OCI-LY1 (cell line): ENCODE results near the gene BICD2.

Source experiments
- H2AFZ ChIP-seq: fragments of 200-600 bp; sonication (generic), shearing (Covaris generic); 2 replicates; pipeline ENCODE4 v1.6.0; 2014; ENCODE audit warnings: antibody characterized with exemption, mild to moderate bottlenecking, low read length
- H3F3A ChIP-seq: fragments of 200-600 bp; sonication (generic), shearing (Covaris generic); 2 replicates; pipeline ENCODE4 v1.6.0; 2014; ENCODE audit warnings: mild to moderate bottlenecking, antibody characterized with exemption, low read length, moderate library complexity; ENCODE audit not compliant: insufficient read depth
- H3K27ac ChIP-seq: fragments of 200-600 bp; sonication (generic); 2 replicates; pipeline ENCODE4 v1.5.1; 2014; ENCODE audit warnings: low read length, mixed run types, mild to moderate bottlenecking, low read depth; ENCODE audit not compliant: poor library complexity, severe bottlenecking
- H3K27me3 ChIP-seq: fragments of 200-600 bp; sonication (generic); 2 replicates; pipeline ENCODE4 v1.6.0; 2014; ENCODE audit warnings: antibody characterized with exemption, mild to moderate bottlenecking, low read length, moderate library complexity; ENCODE audit not compliant: insufficient read depth
- H3K36me3 ChIP-seq: fragments of 200-600 bp; sonication (generic); 2 replicates; pipeline ENCODE4 v1.6.1; 2014; ENCODE audit warnings: mild to moderate bottlenecking, antibody characterized with exemption, low read length, moderate library complexity, mixed read lengths; ENCODE audit not compliant: insufficient read depth
- H3K4me1 ChIP-seq: fragments of 200-600 bp; sonication (generic); 2 replicates; pipeline ENCODE4 v1.5.1; 2014; ENCODE audit warnings: mild to moderate bottlenecking, low read length, moderate library complexity; ENCODE audit not compliant: insufficient read depth, severe bottlenecking
- H3K4me2 ChIP-seq: fragments of 200-600 bp; sonication (generic), shearing (Covaris generic); 2 replicates; pipeline ENCODE4 v1.6.1; 2014; ENCODE audit warnings: low read length
- H3K4me3 ChIP-seq: fragments of 200-600 bp; sonication (generic); 2 replicates; pipeline ENCODE4 v1.5.1; 2014; ENCODE audit warnings: low read length, low read depth, mild to moderate bottlenecking, mixed read lengths; ENCODE audit not compliant: poor library complexity, severe bottlenecking
- H3K79me2 ChIP-seq: fragments of 200-600 bp; shearing (Covaris generic); 2 replicates; pipeline ENCODE4 v1.6.1; 2016; ENCODE audit warnings: mixed run types, low read length, mixed read lengths; ENCODE audit not compliant: insufficient read depth
- H3K9ac ChIP-seq: fragments of 200-600 bp; sonication (generic), shearing (Covaris generic); 2 replicates; pipeline ENCODE4 v1.6.1; 2014; ENCODE audit warnings: mild to moderate bottlenecking, low read length, mixed read lengths
- H3K9me2 ChIP-seq: fragments of 200-600 bp; sonication (generic), shearing (Covaris generic); 2 replicates; pipeline ENCODE4 v1.6.1; 2014; ENCODE audit warnings: low read depth, mild to moderate bottlenecking, low read length, mixed read lengths
- H3K9me3 ChIP-seq: fragments of 200-600 bp; shearing (Covaris generic); 2 replicates; pipeline ENCODE4 v1.6.1; 2014; ENCODE audit warnings: low read length, mixed read lengths
- H4K20me1 ChIP-seq: fragments of 200-600 bp; sonication (generic), shearing (Covaris generic); 2 replicates; pipeline ENCODE4 v1.6.0; 2016; ENCODE audit warnings: mild to moderate bottlenecking, low read length; ENCODE audit not compliant: insufficient read depth
- EZH2 ChIP-seq: fragments of 200-600 bp; sonication (generic), shearing (Covaris generic); IDR thresholded peaks from 2 replicates; pipeline ENCODE4 v1.8.0; 2017; ENCODE audit warnings: borderline replicate concordance, mixed run types, mild to moderate bottlenecking, antibody characterized with exemption, low read length, moderate library complexity, mixed read lengths
- TF ChIP-seq, protein P1 (sequence below): fragments of 200-600 bp; sonication (generic), shearing (Covaris generic); IDR thresholded peaks from 2 replicates; pipeline ENCODE4 v1.5.1; 2017; ENCODE audit warnings: mild to moderate bottlenecking, antibody characterized with exemption, low read length, moderate library complexity, mixed read lengths

BICD2 gene

GRCh38 chr9:92756792-92757191 is 7.8 kb downstream of the BICD2 start:
- Histone ChIP-seq H3F3A (no peaks in the 10 kb centered on the region), H3K79me2 (peaks cover 70% of the 10 kb centered on the region), H3K9me3 (no peaks in the 10 kb centered on the region), H3K9me2 (no peaks in the 10 kb centered on the region), H3K4me3 (peak overlapping the region; percentile 35), H4K20me1 (no peaks in the 10 kb centered on the region), H3K4me1 (peaks cover 70% of the 10 kb centered on the region), H3K36me3 (0 out of 2 replicates have a peak, but pooled peaks cover 3% of the 10 kb centered on the region), H3K4me2 (peak overlapping the region; percentile 69), H3K9ac (peak overlapping the region; percentile 55; the same call in 1 of the 2 replicates), H3K27me3 (no peaks in the 10 kb centered on the region), H3K27ac (peak overlapping the region; percentile 96), H2AFZ (no peak overlapping the region)
- TF ChIP-seq, protein P1, sequence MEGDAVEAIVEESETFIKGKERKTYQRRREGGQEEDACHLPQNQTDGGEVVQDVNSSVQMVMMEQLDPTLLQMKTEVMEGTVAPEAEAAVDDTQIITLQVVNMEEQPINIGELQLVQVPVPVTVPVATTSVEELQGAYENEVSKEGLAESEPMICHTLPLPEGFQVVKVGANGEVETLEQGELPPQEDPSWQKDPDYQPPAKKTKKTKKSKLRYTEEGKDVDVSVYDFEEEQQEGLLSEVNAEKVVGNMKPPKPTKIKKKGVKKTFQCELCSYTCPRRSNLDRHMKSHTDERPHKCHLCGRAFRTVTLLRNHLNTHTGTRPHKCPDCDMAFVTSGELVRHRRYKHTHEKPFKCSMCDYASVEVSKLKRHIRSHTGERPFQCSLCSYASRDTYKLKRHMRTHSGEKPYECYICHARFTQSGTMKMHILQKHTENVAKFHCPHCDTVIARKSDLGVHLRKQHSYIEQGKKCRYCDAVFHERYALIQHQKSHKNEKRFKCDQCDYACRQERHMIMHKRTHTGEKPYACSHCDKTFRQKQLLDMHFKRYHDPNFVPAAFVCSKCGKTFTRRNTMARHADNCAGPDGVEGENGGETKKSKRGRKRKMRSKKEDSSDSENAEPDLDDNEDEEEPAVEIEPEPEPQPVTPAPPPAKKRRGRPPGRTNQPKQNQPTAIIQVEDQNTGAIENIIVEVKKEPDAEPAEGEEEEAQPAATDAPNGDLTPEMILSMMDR = no peak
- no peak for TF ChIP-seq EZH2

DNA sequence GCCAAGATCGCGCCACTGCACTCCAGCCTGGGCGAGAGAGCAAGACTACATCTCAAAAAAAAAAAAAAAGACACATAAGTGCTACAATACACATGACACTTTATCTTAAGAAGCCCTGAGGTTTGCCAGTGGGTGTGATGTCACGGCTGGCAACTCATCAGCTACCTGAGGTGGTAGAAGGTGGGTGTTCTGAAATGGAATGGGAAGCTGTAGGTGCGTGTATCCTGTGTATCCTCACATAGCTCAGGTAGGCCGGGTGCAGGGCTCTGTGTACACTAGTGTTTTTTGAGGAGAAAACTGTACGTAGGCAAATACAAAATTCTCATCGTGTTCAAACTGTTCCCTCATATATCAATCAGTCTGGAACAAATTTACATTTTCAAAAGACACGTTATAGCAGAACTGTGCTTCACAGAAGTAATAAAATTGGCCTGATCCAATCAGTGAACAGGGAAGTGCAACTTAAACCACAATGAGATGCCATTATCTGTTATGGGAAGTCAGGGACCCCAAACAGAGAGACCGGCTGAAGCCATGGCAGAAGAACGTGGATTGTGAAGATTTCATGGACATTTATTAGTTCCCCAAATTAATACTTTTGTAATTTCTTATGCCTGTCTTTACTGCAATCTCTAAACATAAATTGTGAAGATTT is 10.4 kb downstream of the BICD2 start:
- Histone ChIP-seq H3K27ac (no peak overlapping the region), H4K20me1 (no peaks in the 10 kb centered on the region)

GRCh38 chr9:92752812-92753404 is 11.7 kb downstream of the BICD2 start:
- Histone ChIP-seq H3K4me3 (no peak overlapping the region), H3K9me3 (no peaks in the 10 kb centered on the region), H2AFZ (no peak overlapping the region), H3K36me3 (0 out of 2 replicates have a peak, but pooled peaks cover 3% of the 10 kb centered on the region), H3K9ac (no peak overlapping the region), H3K4me1 (peaks cover 75% of the 10 kb centered on the region), H3K4me2 (no peak overlapping the region), H3F3A (no peaks in the 10 kb centered on the region), H3K27me3 (no peaks in the 10 kb centered on the region), H4K20me1 (no peaks in the 10 kb centered on the region), H3K79me2 (peaks cover 72% of the 10 kb centered on the region), H3K9me2 (no peaks in the 10 kb centered on the region), H3K27ac (peak overlapping the region; percentile 4)
- no peak for TF ChIP-seq EZH2
- TF ChIP-seq, protein P1 = no peak

More for the DNA sequence above, 10.4 kb downstream of the BICD2 start:
- peaks cover 71% of the 10 kb centered on the region for H3K79me2 ChIP-seq
- H3K36me3 ChIP-seq = 0 out of 2 replicates have a peak, but pooled peaks cover 3% of the 10 kb centered on the region
- H3K9ac ChIP-seq = no peak overlapping the region
- no peaks in the 10 kb centered on the region for H3F3A ChIP-seq
- no peak overlapping the region for H2AFZ ChIP-seq
- TF ChIP-seq EZH2 = no peak
- TF ChIP-seq, protein P1 = no peak
- H3K27me3 ChIP-seq = no peaks in the 10 kb centered on the region
- H3K4me1 ChIP-seq = peaks cover 66% of the 10 kb centered on the region
- no peak overlapping the region for H3K4me2 ChIP-seq
- no peaks in the 10 kb centered on the region for H3K9me2 ChIP-seq
- no peak overlapping the region for H3K4me3 ChIP-seq
- H3K9me3 ChIP-seq = no peaks in the 10 kb centered on the region
